HS-27A (cell line): ENCODE results near the gene ANXA3.
"Not testable (repeated sequence)": the region's sequence is repeated elsewhere in the genome, so short reads cannot be mapped to it uniquely, and the experiment has no call there.

Experiments
- DNase-seq: peaks from one replicate; pipeline ENCODE4 v3.0.0-alpha.2; 2012; ENCODE audit warnings: low read depth, missing footprints

ANXA3 gene

DNA sequence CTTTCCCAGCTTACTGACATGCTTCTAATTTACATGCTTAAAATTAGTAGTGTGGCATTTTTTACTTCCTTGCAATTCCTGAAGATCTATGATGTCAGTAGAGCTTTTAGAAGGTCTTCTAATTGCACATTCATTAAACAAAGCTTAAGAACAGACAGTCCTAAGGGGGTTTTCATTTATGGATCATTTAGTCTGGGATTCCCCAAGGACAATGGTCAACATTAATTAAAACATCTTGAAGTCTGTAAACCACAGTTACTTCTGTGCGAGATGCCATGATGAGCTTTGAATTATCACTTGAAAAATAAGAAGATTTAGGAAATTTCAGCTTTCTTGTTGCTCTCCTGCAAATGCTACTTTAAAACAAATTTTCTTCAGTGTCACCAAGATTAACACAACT, 20.2 kb downstream of the ANXA3 start:
- no peak for DNase-seq

DNA sequence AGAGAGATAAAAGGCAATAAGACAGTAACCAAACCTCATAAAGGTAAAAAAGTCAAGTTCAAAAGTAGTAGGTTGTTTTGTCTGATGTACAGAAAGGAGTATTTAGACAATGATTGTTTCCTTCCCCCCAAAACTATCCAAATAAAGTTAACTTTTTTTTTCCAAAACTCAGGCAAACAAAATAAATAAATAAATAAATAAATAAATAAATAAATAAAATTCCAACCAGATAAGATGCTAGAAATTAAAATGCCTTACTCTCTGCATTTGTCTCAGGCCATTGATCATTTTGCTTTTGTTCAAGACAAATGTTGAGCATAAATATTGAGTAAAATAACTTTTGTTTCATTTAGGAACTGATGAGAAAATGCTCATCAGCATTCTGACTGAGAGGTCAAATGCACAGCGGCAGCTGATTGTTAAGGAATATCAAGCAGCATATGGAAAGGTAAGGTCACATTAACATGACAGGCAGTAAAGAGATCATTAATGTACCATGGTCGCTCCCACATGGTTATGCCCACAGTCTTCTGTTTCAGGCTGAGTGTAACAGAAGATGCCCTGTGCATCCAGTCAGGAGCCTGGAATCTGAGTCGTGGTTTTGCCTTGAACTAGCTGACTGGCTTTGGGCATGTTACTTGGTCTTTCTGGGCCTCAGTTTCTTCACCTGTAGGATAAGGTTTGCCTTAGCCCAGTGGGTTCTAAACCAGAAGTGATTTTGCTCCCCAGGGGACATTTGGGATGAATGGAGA, 27.3 kb downstream of the ANXA3 start:
- DNase-seq, result no peak

DNA sequence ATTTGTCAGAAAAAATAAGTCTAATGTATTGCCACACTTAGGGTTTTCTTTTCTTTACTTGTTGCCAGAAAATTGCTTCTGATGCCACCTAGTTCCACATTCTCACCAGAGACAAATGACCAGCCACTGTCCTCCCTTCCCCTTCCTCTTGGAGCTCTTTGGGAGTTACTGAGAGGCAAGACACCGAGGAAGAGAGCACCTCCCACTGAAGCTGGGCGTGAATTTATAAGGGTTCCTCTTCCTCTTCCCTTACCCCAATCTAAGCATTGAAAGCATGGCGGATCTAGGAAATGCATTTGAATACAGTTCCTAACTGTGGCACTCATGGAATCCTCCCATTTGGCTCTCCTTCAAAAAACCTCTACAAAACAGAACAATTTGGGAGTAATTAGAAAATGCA, 30.0 kb downstream of the ANXA3 start:
- no peak for DNase-seq

DNA sequence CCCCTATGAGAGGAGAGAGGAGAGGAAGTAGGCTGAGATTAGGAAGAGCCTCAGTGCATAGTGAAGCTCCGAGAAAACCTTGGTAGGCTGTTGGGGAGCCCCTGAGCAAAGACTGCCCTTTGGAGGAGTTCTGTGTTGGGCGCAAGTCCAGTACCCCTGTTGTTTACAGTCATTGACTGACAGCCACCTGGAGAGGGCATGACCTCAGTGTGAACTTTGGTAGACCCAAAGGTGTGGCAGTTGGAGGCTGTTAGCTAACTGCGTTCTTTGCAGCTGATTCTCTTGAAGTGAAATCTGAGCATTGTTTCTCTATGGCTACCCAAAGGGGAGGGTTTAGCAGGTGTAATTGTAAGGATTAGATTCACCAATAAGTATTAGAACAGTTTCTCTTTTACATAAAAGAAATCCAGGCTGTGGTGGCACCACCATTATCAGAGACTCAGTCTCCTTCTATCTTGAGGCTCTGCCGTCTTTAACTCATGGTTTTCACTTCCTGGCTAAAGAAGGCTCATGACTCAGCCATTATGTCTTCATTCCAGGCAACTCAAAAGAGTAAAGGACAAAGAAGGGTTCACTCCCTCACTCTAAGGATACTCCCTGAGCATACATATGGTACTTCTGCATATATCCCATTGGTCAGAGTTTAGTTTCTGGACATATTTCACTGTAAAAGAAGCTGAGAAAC, 33.4 kb downstream of the ANXA3 start:
- no peak for DNase-seq

DNA sequence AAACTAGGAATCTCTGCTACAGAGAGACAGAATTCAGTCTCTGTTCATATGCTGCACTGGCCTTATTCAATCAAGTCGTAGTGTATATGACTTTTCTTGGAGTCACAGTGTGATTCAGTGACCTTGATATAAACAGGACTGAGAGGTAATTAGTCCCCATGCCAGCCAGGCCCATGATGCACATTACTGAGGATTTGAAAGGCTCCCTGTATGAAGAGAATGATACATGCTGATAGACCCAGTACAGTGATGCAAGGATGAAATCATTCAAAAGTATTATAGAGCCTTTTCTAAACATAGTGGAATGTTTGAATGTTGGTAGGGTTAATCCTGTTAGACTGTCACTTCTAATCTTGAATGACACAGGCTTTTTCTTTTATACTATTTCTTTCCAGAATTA, 34.1 kb downstream of the ANXA3 start:
- DNase-seq, result no peak

DNA sequence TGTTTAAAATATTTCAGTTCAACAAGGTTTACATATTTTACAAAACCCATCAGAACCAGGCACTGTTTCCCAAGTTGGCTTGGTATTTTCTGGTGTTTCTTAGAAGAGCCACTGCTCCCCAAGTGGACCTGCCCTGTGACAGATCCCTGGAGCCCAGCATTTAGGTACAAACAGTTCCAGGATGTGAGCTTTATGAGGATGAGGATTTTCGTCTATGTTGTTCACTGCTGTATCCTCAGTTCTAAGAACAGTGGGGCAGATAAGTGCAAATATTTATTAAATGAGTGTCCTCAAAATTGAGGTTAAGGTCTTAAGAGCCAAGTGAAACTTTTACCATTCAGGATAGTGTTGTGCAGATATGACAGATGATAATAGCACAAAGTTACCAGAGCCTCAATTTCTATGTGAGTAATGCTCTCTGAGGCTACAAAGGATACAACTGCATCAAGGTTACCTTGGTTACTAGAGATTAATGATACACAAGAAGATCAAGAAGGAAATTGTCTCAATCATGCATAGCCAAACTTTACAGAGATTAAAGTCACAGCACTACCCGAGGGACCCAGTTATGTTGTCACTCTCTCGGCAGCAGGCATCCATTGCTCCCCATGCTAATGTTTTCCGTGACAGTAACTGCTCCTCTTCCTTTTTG, 37.5 kb downstream of the ANXA3 start:
- no peak for DNase-seq

DNA sequence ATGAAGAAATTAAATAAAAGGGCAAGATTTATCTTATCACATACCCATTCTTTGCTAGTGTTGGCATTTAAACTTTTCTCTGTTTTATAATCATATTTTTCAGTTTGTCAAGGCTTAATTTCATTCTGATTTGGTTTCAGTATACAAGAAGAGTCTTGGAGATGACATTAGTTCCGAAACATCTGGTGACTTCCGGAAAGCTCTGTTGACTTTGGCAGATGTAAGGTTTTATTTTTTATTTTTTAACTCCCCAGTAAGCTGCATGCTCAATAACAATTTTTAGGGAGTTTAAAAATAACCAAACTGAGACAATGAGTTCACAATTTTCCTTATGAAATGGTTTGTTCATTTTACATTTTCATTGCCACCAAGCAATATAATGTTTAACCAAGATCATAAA, 39.8 kb downstream of the ANXA3 start:
- no peak for DNase-seq

DNA sequence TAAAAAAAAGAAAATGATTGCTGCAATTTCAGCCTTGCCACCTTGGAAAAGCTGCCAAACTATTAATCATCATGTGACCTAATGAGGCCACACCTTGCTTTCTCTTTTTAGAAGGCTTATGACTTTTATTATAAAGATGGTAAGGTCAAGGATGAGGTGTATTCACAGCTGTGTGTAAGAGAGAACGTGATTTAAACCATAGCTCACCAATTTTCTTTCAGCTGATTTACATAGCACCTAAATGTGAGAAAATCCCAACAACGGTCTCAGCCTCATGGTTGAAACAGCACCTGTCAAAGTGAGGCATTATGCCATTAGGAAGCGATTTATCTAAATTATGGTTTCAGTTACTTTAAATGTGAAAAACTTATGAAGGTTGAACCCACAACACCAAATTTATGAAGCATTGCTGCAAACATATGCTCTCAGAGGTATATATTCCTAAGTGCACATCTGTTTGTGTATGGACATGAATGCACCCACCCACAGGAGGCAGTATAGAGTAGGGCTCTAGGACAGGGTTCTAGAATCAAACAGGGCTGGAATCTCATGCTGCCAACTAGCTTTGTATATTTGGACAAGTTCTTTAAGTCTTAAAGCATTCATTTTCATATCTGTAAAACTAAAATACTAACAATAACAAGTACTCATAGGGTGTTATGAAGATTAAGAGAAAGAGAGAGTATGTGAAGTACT, 40.7 kb downstream of the ANXA3 start:
- no peak for DNase-seq

DNA sequence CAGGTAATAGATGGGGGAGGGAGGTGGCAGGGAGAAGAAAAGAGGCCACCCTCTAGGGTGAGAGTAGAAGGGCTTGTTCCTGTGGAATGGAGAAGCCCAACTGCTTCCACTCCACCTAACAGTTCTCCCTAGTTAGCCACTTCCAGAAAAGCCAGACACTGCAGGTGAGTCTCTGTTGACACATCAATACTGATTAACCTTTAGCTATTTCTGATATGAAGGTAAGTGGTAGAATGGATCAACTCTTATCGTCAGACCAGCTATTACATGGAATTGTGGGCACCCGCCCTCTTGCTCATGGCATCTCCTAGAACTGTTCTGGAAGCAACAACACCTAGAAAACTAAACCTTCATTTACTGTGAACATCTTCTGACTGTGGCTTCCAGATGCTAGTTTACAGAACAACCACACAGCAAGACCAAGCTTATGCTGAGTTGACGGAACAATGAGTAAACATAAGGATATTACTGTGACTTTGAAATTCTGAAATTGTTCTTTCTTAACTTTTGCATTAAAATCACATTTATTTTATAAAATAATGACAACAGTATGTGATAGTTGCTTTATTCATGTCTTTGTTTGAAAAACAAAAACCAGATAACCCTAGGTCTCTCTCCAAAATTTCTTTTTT, 44.7 kb downstream of the ANXA3 start:
- no peak for DNase-seq

DNA sequence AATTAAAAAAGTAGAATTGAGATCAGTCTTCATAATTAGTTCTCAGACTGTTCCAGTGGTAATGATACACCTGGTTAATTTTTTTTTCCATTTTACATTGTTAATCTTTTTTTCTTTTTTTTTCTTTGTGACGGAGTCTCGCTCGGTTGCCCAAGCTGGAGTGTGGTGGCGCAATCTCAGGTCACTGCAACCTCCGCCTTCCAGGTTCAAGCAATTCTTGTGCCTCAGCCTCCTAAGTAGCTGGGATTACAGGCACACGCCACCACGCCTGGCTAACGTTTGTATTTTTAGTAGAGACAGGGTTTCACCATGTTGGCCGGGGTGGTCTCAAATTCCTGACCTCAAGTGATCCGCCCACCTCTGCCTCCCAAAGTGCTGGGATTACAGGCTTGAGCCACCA, 46.9 kb downstream of the ANXA3 start:
- DNase-seq, result not testable (repeated sequence)

DNA sequence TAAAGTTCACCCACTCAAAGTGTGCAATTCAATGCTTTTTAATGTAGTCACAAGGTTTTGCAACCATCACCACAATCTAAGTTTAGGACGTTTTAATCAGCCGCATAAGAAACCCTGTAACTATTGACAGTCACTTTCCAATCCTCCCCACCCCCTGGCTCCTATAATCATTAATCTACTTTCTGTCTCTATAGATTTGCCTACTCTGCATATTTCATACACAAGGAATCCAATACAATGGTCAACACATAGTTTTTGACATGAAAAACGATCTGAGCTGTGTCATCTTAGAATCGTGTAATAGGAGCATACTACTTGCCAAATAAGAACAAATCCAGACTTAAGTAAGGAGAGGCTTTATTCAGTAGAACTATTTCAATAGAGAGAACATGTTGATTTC, 47.6 kb downstream of the ANXA3 start:
- DNase-seq, result no peak

DNA sequence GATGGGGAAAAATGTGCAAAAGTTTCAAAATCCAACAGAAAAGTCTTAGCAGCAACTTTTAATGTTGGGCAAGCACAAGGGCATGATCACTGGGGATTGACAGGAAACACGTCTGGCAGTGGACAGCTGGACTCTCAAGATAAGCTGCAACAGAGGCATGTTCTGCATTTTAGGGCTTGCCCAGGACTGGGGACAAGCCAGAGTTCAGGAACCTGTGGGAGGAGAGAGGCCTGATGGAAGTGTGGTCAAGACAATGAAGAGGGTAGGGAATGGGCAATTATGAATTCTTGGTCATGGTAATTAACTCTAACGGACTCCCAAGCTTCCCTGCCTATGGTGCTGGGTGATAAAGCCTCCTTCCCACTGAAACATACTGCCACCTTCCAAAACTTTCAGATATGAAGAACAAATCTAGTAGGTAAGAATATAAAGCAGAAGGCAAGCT, 48.4 kb downstream of the ANXA3 start:
- DNase-seq, result no peak

DNA sequence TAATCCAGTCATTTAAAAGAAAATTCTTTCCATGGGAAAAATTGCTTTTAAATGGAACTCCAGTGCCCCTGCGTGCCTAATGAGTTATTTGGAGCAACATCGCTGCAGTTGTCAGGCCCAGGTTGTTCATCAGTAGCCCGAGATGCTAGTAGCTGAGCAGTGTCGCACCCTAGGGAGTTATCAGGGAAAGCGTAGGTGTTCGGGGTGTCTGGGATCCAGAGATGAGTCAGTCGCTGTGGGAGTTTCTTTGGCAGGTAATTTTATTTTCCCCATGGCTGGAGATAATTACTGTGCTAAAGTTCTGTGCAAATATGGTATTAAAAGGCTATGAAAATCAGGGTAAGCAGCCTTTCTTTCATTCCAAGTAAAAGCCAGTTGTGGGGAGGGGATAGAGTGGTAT, 49.4 kb downstream of the ANXA3 start:
- DNase-seq, result no peak

DNA sequence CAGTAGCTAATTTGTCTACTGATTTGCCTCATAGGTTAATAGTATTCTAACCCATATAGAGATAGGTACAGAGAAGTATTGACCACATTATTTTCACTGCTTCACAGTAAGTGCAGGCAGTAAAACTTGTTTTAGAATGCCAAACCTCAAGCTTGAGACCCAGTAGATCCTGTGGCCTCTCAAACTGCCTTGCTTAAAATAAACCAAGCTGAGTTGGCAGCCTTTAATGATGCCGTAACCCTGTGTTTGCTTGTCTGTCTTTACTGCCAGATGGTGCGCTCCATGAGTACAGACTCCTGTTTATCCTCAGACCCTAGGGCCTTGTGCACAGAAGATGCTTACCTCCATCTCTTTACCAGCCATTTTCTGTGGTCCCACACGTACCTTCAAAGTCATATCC, 50.8 kb downstream of the ANXA3 start:
- no peak for DNase-seq

DNA sequence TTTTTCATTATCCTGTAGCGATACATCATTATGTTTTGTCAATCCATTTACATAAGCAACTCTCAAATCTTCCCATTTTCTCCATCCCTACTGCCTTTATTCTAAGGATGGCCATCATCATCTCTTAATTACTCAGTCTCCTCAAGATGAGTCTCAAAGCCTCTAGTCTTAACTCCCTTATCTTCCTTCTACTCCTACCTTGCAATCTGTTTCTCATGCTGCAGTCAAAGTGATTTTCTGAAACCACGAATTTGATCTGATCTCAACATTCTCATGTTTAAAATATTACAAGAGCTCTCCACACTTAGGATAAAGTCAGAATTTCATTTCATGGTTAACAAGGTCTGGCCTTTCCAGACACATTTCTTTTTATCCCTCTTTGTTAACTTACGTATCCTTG, 51.8 kb downstream of the ANXA3 start:
- no peak for DNase-seq

DNA sequence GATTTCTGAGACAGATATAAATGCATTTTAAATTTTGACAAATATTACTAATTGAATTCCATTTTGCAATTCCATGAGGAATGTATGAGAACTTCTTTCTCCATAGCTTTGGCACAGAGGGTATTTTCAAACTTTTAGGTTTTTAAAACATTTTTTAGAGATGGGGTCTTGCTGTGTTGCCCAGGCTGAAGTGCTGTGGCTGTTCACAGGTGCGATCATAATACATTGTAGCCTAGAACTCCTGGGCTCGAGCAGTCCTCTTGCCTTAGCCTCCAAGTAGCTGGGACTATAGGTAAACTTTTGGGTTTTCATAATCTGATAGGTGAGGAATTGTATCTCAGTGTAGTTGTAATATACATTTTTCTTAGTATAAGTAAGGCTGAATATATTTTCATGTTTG, 53.4 kb downstream of the ANXA3 start:
- no peak for DNase-seq

DNA sequence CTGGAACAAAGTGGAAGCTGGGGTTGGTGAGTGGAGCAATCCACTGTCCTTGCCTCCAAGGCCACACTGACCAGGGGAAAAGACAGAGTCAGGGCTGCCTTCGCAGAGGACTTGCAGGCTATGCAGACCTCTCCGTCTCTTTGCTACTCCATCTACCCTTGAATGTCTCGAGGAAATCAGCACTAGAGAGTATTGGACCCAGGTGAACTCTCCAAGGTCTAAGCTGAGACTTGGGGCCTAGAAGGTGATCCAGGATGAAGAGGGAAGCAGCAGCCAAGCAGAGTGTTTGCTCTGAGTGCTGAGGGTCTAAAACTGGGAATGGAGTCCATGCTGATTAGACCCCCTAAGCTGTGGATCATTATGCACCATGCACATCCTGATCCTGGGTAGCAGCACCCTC, 54.5 kb downstream of the ANXA3 start:
- DNase-seq, result no peak

DNA sequence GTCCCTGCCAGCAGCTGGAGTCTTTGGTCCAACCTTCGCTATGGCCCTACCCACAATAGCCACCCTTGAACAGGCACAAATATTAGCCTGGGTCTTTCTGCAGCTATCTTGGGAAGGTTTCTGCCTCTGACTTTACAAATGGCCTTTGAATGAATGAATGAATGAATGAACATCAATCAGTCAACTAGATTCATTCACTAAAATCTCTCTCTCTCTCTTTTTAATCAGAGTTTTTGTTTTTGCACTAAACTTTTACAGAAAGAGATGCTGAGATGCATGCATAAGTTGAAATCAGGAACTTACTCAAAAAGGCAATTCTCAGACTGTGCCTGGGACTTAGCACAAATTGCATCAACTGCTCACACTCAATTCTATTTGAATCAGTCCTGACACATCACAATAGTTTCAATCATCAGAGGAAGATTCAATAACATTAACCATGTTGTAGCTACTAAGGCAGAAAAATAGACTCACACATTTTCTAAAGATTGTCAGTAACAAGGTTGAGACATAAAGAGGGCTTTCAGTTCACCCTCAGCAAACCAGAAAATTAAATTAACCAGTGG, 55.0 kb downstream of the ANXA3 start:
- DNase-seq, result no peak

DNA sequence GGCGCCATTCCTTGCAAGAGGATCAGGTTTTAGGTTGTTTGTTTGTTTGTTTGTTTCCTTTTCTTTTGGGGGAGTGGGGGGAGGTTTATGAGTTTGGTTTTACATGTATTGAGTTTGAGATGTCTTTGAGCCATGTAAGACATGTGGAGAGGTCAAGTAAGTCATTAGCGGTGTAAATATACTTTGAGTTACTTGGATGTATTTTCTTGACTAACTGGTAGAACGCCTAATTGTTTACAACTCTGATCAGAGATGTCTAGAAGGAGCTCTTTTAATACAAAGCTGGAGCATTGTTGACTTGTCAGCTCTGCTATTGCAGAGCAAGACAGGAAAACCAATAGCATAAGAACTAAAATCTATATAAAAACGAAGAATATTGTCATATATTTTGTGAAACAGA, 57.1 kb downstream of the ANXA3 start:
- no peak for DNase-seq

DNA sequence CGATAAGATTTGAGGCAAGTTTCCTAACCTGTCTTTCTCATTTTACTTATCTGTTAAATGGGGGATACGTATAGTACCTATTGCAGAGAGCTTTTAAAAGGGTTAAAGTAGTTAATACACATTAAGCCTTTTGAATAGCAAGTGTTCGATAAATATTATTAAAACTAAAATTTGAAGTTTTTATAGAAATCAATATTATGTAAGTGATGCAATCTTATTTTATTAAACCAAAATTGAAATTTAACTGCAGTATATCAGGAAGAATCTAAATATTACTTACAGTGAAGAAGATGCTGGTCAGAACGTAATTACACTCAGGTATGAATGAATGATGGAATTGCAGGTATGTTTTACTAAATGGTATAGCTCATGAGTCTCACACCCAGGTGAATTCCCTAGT, 58.0 kb downstream of the ANXA3 start:
- DNase-seq, result no peak

DNA sequence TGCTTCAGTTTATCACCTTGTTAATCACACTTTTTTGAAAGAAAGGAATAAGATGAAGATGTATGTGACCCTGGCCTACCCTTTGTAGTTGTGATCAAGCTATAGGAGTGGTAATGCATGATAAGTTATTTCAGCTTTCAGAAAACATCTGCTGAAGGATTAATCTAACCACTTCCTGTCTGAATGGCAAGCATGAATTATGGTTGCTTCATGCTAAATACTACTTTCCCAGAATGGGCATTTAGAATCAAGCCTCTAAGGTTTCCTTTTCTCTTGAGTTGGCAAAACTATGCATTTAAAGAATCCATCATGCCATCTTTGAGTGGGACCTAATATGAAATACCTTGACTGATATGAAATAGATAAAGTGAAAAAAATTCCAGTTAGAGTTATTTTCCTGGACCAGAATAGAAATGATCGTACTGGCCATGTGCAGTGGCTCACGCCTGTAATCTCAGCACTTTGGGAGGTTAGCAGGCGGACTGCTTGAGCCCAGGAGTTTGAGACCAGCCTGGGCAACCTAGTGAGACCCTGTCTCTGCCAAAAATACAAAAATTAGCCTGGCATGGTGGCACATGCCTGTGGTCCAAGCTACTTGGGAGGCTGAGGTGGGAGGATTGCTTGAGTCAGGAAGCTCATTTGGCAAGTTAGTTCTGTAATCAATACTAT, 59.1 kb downstream of the ANXA3 start:
- peak; percentile 31 for DNase-seq

DNA sequence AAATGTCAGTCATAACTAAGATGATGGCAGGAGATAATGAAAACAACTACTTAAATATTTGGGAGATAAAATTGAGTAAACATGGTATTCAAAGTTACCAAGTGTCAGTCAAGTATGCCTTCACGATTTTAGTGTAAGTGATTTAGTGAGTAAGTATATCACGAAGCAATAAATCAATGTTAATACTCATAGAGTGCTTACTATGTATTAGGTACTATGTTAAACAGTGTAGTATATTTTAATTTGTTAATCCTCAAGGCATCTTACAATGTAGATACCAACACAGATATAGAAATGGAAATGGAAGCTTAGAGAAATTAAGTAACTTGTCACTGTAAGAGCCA, 59.6 kb downstream of the ANXA3 start:
- DNase-seq, result no peak
